ENCODE measurements around the gene GCLC.

GCLC gene

DNA sequence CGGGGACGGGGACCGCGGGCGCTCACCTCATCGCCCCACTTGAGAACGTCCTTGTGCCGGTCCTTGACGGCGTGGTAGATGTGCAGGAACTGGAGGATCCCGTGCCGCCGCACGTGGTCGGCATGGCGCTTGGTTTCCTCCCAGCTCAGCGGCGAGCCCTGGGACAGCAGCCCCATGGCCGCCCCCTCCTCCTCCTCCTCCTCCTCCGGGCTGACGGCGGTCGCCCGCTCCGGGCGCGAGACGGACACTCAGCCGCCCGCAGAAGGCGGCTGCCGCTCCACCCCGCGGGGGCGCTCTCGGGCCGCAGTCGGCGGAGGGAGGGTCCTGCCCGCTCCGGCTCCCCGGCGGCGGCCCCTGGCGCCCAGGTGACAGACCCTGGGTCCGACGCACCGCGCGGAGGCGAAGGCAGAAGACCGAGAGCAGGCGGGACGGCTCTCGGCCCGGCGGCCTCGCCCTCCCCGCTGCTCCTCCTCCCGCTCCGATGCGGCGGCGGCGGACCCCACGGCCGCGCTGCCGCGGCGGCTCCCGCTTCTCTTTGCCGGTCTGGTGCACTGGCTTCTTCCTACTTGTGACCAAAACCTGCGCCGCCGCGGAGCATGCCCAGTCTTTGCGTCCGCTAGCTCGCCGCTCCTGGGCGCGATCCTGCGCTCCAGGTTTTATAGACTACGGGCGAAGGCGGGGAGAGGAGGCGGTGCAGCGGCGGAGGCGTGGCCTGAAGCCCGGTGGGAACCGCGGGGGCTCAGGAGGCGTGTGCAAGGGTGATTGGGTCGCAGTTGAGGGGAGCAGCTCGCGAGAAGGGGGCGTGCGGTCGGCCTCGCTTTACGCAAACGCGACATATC lies at the start of gene GCLC:
GCLC (minus strand) TSS at position 632 of the 839 bp plus-strand sequence; CDS start at position 176, 456 bp downstream.
- Histone ChIP-seq H3K36me3 (ENCODE audit: control insufficient read depth, low read depth, low read length) (no peaks in the 10 kb centered on the region), H3K9me3 (ENCODE audit: control insufficient read depth, low read depth, low read length) (no peaks in the 10 kb centered on the region), H3K27me3 (ENCODE audit: control insufficient read depth, insufficient read depth, low read length) (peaks cover 25% of the 10 kb centered on the region), H3K4me3 (ENCODE audit: low read length) (peak within 1 kb of the TSS; percentile 95), H3K9ac (ENCODE audit: low read length) (peak within 1 kb of the TSS; percentile 81), H3K4me1 (ENCODE audit: control insufficient read depth, low read depth, low read length) (peaks cover 14% of the 10 kb centered on the region), H3K27ac (ENCODE audit: low read length) (peak within 1 kb of the TSS; percentile 46)

DNA sequence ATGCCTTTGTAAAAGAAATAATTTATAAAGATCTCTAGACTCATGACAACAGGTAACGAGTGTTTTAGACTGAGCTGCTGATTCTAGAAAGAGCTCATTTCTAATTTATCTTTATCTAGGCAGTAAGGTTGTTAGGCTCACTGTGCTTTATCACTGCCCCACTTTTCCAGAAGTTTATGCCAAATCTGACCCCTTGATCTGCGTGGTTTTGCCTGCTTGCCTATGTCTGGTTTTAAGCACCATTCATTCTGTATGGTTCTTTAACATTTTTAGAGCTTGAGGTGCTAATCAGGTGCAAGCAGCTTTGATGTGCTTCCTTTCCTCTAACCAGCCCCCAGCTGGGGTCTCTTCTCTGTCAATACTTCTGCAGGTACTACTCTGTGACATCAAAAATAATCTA lies 49.7 kb upstream of the GCLC start:
- Histone ChIP-seq H3K27ac (ENCODE audit: low read length) (no peak overlapping the region), H3K4me1 (ENCODE audit: control insufficient read depth, low read depth, low read length) (no peaks in the 10 kb centered on the region), H3K4me3 (ENCODE audit: low read length) (no peak overlapping the region), H3K9ac (ENCODE audit: low read length) (no peak overlapping the region), H3K9me3 (ENCODE audit: control insufficient read depth, low read depth, low read length) (no peaks in the 10 kb centered on the region), H3K27me3 (ENCODE audit: control insufficient read depth, insufficient read depth, low read length) (no peaks in the 10 kb centered on the region), H3K36me3 (ENCODE audit: control insufficient read depth, low read depth, low read length) (no peaks in the 10 kb centered on the region)

DNA sequence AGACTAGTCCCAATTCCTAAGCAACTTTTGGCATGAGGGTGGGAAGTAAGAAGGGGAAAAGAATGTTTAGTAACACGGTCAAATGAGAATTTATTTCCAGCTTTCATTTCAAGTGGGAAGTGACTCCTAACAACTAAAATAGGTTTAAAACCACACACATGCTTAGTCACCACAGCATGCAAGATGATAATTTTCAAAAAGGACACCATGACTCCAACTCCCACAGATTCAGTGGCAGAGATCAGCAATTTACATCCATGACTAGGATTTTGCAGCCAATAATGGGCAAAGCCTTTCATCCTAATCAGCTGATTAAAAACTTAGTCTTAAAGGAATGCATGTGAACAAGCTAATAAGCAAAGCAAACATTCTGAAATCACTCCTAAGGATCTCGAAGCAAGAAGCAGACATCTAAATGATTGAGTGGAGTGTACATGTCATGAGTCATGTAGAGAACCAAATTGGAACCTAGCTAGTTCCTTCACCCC lies 48.1 kb upstream of the GCLC start:
- H3K4me3 ChIP-seq (ENCODE audit: low read length): no peak overlapping the region
- no peak overlapping the region for H3K27ac ChIP-seq (ENCODE audit: low read length)
- no peak overlapping the region for H3K9ac ChIP-seq (ENCODE audit: low read length)
- H3K4me1 ChIP-seq (ENCODE audit: control insufficient read depth, low read depth, low read length): no peaks in the 10 kb centered on the region
- no peaks in the 10 kb centered on the region for H3K36me3 ChIP-seq (ENCODE audit: control insufficient read depth, low read depth, low read length)
- no peaks in the 10 kb centered on the region for H3K9me3 ChIP-seq (ENCODE audit: control insufficient read depth, low read depth, low read length)
- H3K27me3 ChIP-seq (ENCODE audit: control insufficient read depth, insufficient read depth, low read length): no peaks in the 10 kb centered on the region

DNA sequence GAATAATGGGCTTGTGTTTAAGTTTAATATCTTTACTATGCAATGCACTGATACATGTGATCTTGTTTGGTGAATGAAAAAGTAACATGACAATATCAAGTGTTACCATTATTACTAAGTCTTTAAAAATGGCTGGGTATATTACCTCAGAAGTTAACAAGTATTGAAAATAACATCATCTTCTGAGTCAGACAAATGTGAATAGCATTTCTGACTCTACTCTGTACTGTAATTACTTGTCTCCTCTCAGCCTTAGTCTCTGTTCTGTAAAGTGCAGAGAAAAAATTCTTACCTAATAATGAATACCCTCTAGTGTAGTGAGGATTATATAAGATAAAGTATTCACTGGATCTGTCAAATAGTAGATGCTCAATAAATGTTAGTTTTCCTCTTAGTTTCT lies 47.0 kb upstream of the GCLC start:
- H3K36me3 ChIP-seq (ENCODE audit: control insufficient read depth, low read depth, low read length): no peaks in the 10 kb centered on the region
- peaks cover 2% of the 10 kb centered on the region for H3K4me1 ChIP-seq (ENCODE audit: control insufficient read depth, low read depth, low read length)
- H3K9me3 ChIP-seq (ENCODE audit: control insufficient read depth, low read depth, low read length): no peaks in the 10 kb centered on the region
- H3K4me3 ChIP-seq (ENCODE audit: low read length): no peak overlapping the region
- H3K27ac ChIP-seq (ENCODE audit: low read length): no peak overlapping the region
- H3K27me3 ChIP-seq (ENCODE audit: control insufficient read depth, insufficient read depth, low read length): no peaks in the 10 kb centered on the region
- no peak overlapping the region for H3K9ac ChIP-seq (ENCODE audit: low read length)

DNA sequence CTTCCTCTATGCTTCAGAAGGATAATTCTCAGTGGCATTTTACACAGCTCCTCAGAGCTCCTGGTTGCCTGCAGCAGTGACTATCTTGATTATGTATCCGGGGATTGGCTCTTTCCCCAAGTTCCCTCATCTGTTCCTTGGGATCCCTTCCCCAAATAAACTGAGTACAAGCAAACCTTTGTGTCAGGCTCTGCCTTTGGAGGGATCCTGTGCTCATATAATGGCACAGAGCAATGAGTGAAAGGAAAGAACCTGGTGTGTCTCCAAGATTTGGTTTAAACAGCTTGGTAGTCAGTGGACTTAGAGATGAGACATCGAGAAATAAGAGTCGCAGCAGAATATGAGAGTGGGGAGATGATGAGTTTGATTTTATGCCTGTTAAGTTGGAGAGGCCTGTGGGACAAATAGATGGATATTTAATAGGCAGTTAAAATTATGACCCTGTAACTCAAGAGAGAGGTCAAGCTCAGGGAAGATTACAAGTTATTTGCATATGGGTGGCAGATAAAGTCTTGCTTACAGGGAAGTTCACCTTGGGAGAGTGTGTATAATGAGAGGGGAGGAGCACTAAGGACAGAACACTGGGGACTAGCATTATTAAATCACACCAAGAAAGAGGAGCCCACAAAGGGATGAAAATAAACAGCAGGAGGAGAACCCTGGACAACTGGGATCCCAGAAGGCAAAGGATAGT lies 44.1 kb upstream of the GCLC start:
- H3K9me3 ChIP-seq (ENCODE audit: control insufficient read depth, low read depth, low read length): no peaks in the 10 kb centered on the region

DNA sequence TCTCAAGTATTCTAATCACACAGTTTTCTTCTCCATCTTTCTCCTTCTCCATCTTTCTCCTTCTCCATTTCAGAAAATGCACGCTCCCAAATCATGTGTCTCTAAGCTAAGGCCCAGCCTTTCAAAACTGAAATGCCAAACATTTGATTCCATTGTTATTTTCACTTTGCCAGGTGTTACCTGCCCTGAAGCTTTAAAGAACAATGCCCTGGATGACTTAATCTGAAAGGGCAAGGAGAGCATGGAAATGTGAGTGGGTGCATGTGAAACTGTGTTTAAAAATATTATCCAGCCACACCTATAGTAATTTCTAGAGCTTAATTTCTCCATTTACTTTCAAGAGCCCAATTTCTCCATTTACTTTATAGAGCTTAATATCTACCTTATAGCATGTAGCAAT lies 42.4 kb upstream of the GCLC start:
- no peak overlapping the region for H3K27ac ChIP-seq (ENCODE audit: low read length)
- H3K36me3 ChIP-seq (ENCODE audit: control insufficient read depth, low read depth, low read length): no peaks in the 10 kb centered on the region

More for the DNA sequence above, 44.1 kb upstream of the GCLC start:
- H3K36me3 ChIP-seq (ENCODE audit: control insufficient read depth, low read depth, low read length): no peaks in the 10 kb centered on the region
- no peak overlapping the region for H3K4me3 ChIP-seq (ENCODE audit: low read length)
- H3K27me3 ChIP-seq (ENCODE audit: control insufficient read depth, insufficient read depth, low read length): no peaks in the 10 kb centered on the region
- no peak overlapping the region for H3K27ac ChIP-seq (ENCODE audit: low read length)
- no peak overlapping the region for H3K9ac ChIP-seq (ENCODE audit: low read length)
- H3K4me1 ChIP-seq (ENCODE audit: control insufficient read depth, low read depth, low read length): peaks cover 2% of the 10 kb centered on the region

DNA sequence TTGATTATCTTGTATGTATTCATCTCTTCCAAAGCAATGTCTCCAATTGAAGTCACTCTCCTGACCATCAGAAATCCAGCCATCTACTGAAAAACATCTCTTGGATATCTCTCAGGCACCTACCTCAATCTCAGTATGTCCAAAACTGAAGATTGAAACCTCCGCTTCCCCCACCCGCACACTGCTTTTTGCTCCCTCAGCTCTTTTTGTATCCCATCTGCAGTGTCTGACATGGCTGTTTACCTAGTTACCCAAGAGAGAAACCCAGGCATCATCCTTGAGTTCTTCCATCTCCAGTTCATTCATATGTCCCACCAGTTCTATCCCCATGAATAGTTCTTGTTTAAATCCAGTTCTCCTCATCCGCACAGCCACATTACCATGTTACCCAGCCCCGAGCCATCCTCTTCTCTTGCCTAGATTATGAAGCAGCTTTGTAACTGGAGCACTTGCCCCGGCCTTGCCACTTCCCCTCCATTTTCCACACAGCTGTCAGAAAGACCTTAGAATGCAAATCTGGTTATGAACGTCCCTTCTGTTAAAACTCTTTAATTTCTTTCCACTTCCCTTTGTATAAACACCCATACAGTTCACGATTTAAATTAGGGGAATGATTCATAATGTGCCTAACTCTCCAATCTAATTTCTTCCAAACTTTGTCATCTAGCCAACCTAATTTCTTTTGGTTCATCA lies 40.5 kb upstream of the GCLC start:
- H3K36me3 ChIP-seq (ENCODE audit: control insufficient read depth, low read depth, low read length): no peaks in the 10 kb centered on the region
- no peak overlapping the region for H3K9ac ChIP-seq (ENCODE audit: low read length)
- H3K4me3 ChIP-seq (ENCODE audit: low read length): no peak overlapping the region
- no peaks in the 10 kb centered on the region for H3K27me3 ChIP-seq (ENCODE audit: control insufficient read depth, insufficient read depth, low read length)
- H3K4me1 ChIP-seq (ENCODE audit: control insufficient read depth, low read depth, low read length): peaks cover 2% of the 10 kb centered on the region
- H3K27ac ChIP-seq (ENCODE audit: low read length): no peak overlapping the region
- H3K9me3 ChIP-seq (ENCODE audit: control insufficient read depth, low read depth, low read length): no peaks in the 10 kb centered on the region

More for the DNA sequence above, 42.4 kb upstream of the GCLC start:
- H3K4me1 ChIP-seq (ENCODE audit: control insufficient read depth, low read depth, low read length): peaks cover 2% of the 10 kb centered on the region
- no peak overlapping the region for H3K9ac ChIP-seq (ENCODE audit: low read length)
- no peak overlapping the region for H3K4me3 ChIP-seq (ENCODE audit: low read length)
- no peaks in the 10 kb centered on the region for H3K9me3 ChIP-seq (ENCODE audit: control insufficient read depth, low read depth, low read length)
- no peaks in the 10 kb centered on the region for H3K27me3 ChIP-seq (ENCODE audit: control insufficient read depth, insufficient read depth, low read length)

DNA sequence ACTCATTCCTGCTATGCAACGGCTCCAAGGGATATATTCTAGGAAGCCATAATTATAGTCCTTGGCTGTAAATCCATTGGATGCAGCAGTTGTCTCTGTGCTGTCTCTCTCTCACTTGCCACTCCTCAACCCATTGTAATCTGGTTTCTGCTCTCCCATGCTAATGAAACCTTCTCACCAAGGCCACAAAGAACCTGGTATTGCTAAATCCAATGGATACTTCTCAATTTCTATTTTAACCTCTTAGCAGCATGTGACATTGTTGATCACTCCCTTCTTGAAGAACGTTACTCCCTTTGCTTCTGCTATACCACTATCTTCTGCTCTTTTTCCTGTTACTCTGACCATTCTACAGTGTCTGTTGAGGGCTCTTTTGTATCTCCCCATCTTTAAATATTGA lies 39.8 kb upstream of the GCLC start:
- Histone ChIP-seq H3K4me3 (ENCODE audit: low read length) (no peak overlapping the region), H3K9me3 (ENCODE audit: control insufficient read depth, low read depth, low read length) (no peaks in the 10 kb centered on the region), H3K36me3 (ENCODE audit: control insufficient read depth, low read depth, low read length) (no peaks in the 10 kb centered on the region), H3K4me1 (ENCODE audit: control insufficient read depth, low read depth, low read length) (peaks cover 2% of the 10 kb centered on the region), H3K27ac (ENCODE audit: low read length) (no peak overlapping the region), H3K27me3 (ENCODE audit: control insufficient read depth, insufficient read depth, low read length) (no peaks in the 10 kb centered on the region), H3K9ac (ENCODE audit: low read length) (no peak overlapping the region)

DNA sequence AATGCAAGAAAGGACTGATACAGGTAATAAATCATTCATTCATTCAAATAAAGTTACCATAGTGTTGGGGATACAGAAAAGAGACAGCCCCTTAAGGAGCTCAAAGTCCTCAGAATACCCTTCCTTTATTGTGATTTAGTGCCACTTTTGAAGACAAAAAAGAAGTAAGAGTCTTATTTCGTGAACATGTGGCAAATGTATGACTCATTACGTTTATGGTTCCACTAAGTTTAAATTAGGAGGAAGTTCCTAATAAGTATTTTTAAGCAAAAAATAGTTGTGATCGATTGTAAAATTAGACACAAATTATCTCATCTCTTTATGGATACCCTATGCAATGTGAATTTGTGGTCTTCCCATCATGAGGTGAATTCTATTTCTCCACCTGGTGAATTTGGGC lies 38.5 kb upstream of the GCLC start:
- Histone ChIP-seq H3K9me3 (ENCODE audit: control insufficient read depth, low read depth, low read length) (no peaks in the 10 kb centered on the region), H3K4me1 (ENCODE audit: control insufficient read depth, low read depth, low read length) (peaks cover 2% of the 10 kb centered on the region), H3K4me3 (ENCODE audit: low read length) (no peak overlapping the region), H3K27me3 (ENCODE audit: control insufficient read depth, insufficient read depth, low read length) (no peaks in the 10 kb centered on the region), H3K36me3 (ENCODE audit: control insufficient read depth, low read depth, low read length) (no peaks in the 10 kb centered on the region), H3K9ac (ENCODE audit: low read length) (no peak overlapping the region), H3K27ac (ENCODE audit: low read length) (no peak overlapping the region)

DNA sequence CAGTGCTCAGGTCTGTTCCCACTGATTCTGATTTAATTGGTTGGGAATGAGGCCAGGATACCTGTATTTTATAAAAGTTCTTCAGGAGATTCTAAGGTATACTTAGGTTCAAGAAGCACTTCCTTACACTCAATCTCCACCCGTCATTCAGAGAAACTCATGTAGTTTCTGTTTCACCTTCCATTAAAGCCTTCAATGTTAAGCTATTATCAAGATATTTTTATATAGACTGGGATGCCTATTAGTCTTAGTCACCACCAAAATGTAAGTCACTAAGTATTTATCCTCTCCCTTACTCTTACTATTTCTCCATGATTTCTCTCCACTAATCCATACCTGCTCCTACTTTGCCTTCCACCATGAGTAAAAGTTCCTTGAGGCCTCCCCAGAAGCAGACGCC lies 38.1 kb upstream of the GCLC start:
- H3K36me3 ChIP-seq (ENCODE audit: control insufficient read depth, low read depth, low read length): no peaks in the 10 kb centered on the region
- H3K9me3 ChIP-seq (ENCODE audit: control insufficient read depth, low read depth, low read length): no peaks in the 10 kb centered on the region
- no peaks in the 10 kb centered on the region for H3K27me3 ChIP-seq (ENCODE audit: control insufficient read depth, insufficient read depth, low read length)
- H3K4me1 ChIP-seq (ENCODE audit: control insufficient read depth, low read depth, low read length): peaks cover 2% of the 10 kb centered on the region
- no peak overlapping the region for H3K27ac ChIP-seq (ENCODE audit: low read length)
- no peak overlapping the region for H3K4me3 ChIP-seq (ENCODE audit: low read length)
- H3K9ac ChIP-seq (ENCODE audit: low read length): no peak overlapping the region

DNA sequence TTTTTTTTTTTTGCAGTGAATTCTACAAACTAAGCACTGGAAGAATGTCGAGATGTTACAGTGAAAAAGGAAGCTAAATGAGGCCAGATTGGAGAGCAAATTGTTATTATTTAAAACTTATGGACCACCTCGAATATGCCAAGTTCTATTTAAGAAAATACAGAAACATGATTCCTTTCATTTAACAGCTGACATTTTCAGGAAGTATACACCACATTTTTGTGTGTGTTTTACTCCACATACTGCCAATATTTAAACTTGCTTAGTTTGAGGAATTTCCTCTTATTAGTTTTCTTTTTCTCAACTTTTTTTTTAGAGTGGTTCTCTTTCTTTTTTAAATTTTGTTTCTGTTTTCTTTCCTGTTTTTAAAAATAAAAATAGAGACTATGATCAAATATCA lies 37.0 kb upstream of the GCLC start:
- Histone ChIP-seq H3K4me1 (ENCODE audit: control insufficient read depth, low read depth, low read length) (no peaks in the 10 kb centered on the region), H3K27me3 (ENCODE audit: control insufficient read depth, insufficient read depth, low read length) (no peaks in the 10 kb centered on the region), H3K27ac (ENCODE audit: low read length) (no peak overlapping the region), H3K9ac (ENCODE audit: low read length) (no peak overlapping the region), H3K4me3 (ENCODE audit: low read length) (no peak overlapping the region), H3K9me3 (ENCODE audit: control insufficient read depth, low read depth, low read length) (no peaks in the 10 kb centered on the region), H3K36me3 (ENCODE audit: control insufficient read depth, low read depth, low read length) (no peaks in the 10 kb centered on the region)

Measured in iPS-18a (cell line).